Neural cell (in vitro differentiated cells): ENCODE data around the gene DLG2. TPM values are rescaled to one million over a fixed set of nuclear protein-coding genes. Genes with fewer than 3 reads are reported as not detected.

Experiments
- H2AFZ ChIP-seq: fragments of 200-600, 300-800 bp; sonication (generic), shearing (Covaris generic); 2 replicates; pipeline ENCODE4 v1.6.0; 2014; ENCODE audit warnings: low read depth, mild to moderate bottlenecking, antibody characterized with exemption, low read length, moderate library complexity
- H3F3A ChIP-seq: fragments of 200-600 bp; shearing (Covaris generic); 2 replicates; pipeline ENCODE4 v1.6.1; 2016; ENCODE audit warnings: mild to moderate bottlenecking, moderate library complexity, mixed read lengths, antibody characterized with exemption, low read length; ENCODE audit not compliant: insufficient read depth, poor library complexity, severe bottlenecking
- H3K27ac ChIP-seq: fragments of 200-600, 300-800 bp; sonication (generic), shearing (Covaris generic); 2 replicates; pipeline ENCODE4 v1.5.1; 2014; ENCODE audit warnings: mild to moderate bottlenecking, low read length, moderate library complexity
- H3K27me3 ChIP-seq: fragments of 300-800, 200-600 bp; sonication (generic), shearing (Covaris generic); 2 replicates; pipeline ENCODE4 v1.6.0; 2014; ENCODE audit warnings: mild to moderate bottlenecking, low read depth, low read length, moderate library complexity; ENCODE audit not compliant: insufficient read depth
- H3K36me3 ChIP-seq: fragments of 300-800, 200-600 bp; sonication (generic), shearing (Covaris generic); 2 replicates; pipeline ENCODE4 v1.5.1; 2014; ENCODE audit warnings: mild to moderate bottlenecking, antibody characterized with exemption, low read length, moderate library complexity; ENCODE audit not compliant: insufficient read depth
- H3K4me2 ChIP-seq: fragments of 300-800, 200-600 bp; sonication (generic), shearing (Covaris generic); 2 replicates; pipeline ENCODE4 v1.6.0; 2014; ENCODE audit warnings: mild to moderate bottlenecking, low read length
- H3K4me3 ChIP-seq: fragments of 300-800, 200-600 bp; sonication (generic), shearing (Covaris generic); 2 replicates; pipeline ENCODE4 v1.5.1; 2014; ENCODE audit warnings: mild to moderate bottlenecking, low read length, moderate library complexity
- H3K79me2 ChIP-seq: fragments of 200-600 bp; shearing (Covaris generic); replicated peaks from 2 replicates; pipeline ENCODE4 v1.6.0; 2014; ENCODE audit warnings: mild to moderate bottlenecking, low read length, moderate library complexity; ENCODE audit not compliant: insufficient read depth
- H3K9ac ChIP-seq: fragments of 300-800, 200-600 bp; sonication (generic), shearing (Covaris generic); 2 replicates; pipeline ENCODE4 v1.6.1; 2016; ENCODE audit warnings: mild to moderate bottlenecking, low read length, mixed read lengths
- H3K9me2 ChIP-seq: fragments of 200-600 bp; shearing (Covaris generic); 2 replicates; pipeline ENCODE4 v1.6.1; 2016; ENCODE audit warnings: mild to moderate bottlenecking, low read length, mixed read lengths; ENCODE audit not compliant: insufficient read depth
- H3K9me3 ChIP-seq: fragments of 200-600, 300-800 bp; sonication (generic), shearing (Covaris generic); 2 replicates; pipeline ENCODE4 v1.6.1; 2016; ENCODE audit warnings: mild to moderate bottlenecking, mixed run types, low read length, moderate library complexity, mixed read lengths
- H4K20me1 ChIP-seq: fragments of 200-600 bp; shearing (Covaris generic); 2 replicates; pipeline ENCODE4 v1.6.1; 2016; ENCODE audit warnings: mild to moderate bottlenecking, mixed run types; ENCODE audit not compliant: insufficient read depth
- EP300 ChIP-seq: fragments of 450-650 bp; conservative IDR thresholded peaks from 2 replicates; pipeline ENCODE4 v1.6.1; 2014; ENCODE audit warnings: antibody characterized with exemption, mild to moderate bottlenecking, moderate library complexity; ENCODE audit not compliant: poor library complexity, severe bottlenecking
- EZH2 ChIP-seq: fragments of 200-600, 300-800 bp; shearing (Covaris generic), sonication (generic); IDR thresholded peaks from 2 replicates; pipeline ENCODE4 v1.6.1; 2014; ENCODE audit warnings: antibody characterized with exemption, low read length, borderline replicate concordance, mild to moderate bottlenecking; ENCODE audit not compliant: insufficient read depth, poor library complexity, severe bottlenecking
- MXI1 ChIP-seq: fragments of 450-650 bp; conservative IDR thresholded peaks from 2 replicates; pipeline ENCODE4 v1.6.1; 2014; ENCODE audit warnings: antibody characterized with exemption, mild to moderate bottlenecking; ENCODE audit not compliant: poor library complexity, severe bottlenecking
- POLR2AphosphoS5 ChIP-seq: IDR thresholded peaks from 2 replicates; pipeline ENCODE4 v1.6.1; 2012
- RAD21 ChIP-seq: fragments of 450-650 bp; conservative IDR thresholded peaks from 2 replicates; pipeline ENCODE4 v1.6.1; 2014; ENCODE audit warnings: antibody characterized with exemption, mild to moderate bottlenecking, moderate library complexity
- SMC3 ChIP-seq: fragments of 450-650 bp; conservative IDR thresholded peaks from 2 replicates; pipeline ENCODE4 v1.6.1; 2014; ENCODE audit warnings: antibody characterized with exemption, mild to moderate bottlenecking, moderate library complexity; ENCODE audit not compliant: poor library complexity
- TAF1 ChIP-seq: IDR thresholded peaks from 2 replicates; pipeline ENCODE4 v1.6.1; 2012; ENCODE audit warnings: low read depth
- polyA plus RNA-seq: library from polyadenylated mRNA; depleted of rRNA; stranded (reverse); fragments of >200 nt; gene quantifications from 2 replicates; pipeline ENCODE4 v1.2.3, GENCODE V29; 2014
- TF ChIP-seq, protein P1 (sequence below): fragments of 450-650 bp; IDR thresholded peaks from 2 replicates; pipeline ENCODE4 v1.5.1; 2014; ENCODE audit warnings: antibody characterized with exemption, mild to moderate bottlenecking, moderate library complexity; ENCODE audit not compliant: poor library complexity, severe bottlenecking
- TF ChIP-seq, protein P2 (sequence below): IDR thresholded peaks from 2 replicates; pipeline ENCODE4 v1.6.1; 2012; ENCODE audit warnings: borderline replicate concordance

The DLG2 gene
- polyA plus RNA-seq, 1 donor from 2014 or later, result 179 TPM

DNA sequence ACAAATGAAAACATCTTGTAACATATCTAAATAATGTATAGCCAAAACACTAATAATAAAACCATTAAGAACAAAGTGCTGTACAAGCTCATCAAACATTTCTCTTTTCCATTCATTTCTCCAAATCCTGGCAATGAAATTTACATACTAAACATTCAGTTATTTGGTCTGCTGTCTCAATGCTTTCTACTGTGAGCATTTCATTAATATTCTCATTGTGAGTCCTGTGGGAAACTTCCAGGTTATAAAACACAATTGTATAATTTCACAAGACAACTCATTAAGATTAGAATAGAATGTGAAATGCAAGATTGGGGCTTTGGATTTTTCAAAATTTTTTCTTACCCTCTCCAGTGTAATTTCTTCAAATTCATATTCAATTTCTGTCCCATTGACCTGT, 1464.0 kb downstream of the DLG2 start:
- Histone ChIP-seq H3K4me2 (no peak overlapping the region), H3K9me2 (no peaks in the 10 kb centered on the region), H3K27ac (no peak overlapping the region), H3K27me3 (no peaks in the 10 kb centered on the region), H3F3A (no peaks in the 10 kb centered on the region), H3K9ac (no peak overlapping the region), H3K79me2 (no peaks in the 10 kb centered on the region), H3K4me3 (no peak overlapping the region), H2AFZ (no peak overlapping the region), H3K36me3 (no peaks in the 10 kb centered on the region), H4K20me1 (no peaks in the 10 kb centered on the region), H3K9me3 (no peaks in the 10 kb centered on the region)
- TF ChIP-seq MXI1, result no peak
- no peak for TF ChIP-seq RAD21
- TF ChIP-seq TAF1, result no peak
- TF ChIP-seq EZH2, result no peak
- TF ChIP-seq, protein P1, sequence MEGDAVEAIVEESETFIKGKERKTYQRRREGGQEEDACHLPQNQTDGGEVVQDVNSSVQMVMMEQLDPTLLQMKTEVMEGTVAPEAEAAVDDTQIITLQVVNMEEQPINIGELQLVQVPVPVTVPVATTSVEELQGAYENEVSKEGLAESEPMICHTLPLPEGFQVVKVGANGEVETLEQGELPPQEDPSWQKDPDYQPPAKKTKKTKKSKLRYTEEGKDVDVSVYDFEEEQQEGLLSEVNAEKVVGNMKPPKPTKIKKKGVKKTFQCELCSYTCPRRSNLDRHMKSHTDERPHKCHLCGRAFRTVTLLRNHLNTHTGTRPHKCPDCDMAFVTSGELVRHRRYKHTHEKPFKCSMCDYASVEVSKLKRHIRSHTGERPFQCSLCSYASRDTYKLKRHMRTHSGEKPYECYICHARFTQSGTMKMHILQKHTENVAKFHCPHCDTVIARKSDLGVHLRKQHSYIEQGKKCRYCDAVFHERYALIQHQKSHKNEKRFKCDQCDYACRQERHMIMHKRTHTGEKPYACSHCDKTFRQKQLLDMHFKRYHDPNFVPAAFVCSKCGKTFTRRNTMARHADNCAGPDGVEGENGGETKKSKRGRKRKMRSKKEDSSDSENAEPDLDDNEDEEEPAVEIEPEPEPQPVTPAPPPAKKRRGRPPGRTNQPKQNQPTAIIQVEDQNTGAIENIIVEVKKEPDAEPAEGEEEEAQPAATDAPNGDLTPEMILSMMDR, result no peak
- TF ChIP-seq, protein P2, sequence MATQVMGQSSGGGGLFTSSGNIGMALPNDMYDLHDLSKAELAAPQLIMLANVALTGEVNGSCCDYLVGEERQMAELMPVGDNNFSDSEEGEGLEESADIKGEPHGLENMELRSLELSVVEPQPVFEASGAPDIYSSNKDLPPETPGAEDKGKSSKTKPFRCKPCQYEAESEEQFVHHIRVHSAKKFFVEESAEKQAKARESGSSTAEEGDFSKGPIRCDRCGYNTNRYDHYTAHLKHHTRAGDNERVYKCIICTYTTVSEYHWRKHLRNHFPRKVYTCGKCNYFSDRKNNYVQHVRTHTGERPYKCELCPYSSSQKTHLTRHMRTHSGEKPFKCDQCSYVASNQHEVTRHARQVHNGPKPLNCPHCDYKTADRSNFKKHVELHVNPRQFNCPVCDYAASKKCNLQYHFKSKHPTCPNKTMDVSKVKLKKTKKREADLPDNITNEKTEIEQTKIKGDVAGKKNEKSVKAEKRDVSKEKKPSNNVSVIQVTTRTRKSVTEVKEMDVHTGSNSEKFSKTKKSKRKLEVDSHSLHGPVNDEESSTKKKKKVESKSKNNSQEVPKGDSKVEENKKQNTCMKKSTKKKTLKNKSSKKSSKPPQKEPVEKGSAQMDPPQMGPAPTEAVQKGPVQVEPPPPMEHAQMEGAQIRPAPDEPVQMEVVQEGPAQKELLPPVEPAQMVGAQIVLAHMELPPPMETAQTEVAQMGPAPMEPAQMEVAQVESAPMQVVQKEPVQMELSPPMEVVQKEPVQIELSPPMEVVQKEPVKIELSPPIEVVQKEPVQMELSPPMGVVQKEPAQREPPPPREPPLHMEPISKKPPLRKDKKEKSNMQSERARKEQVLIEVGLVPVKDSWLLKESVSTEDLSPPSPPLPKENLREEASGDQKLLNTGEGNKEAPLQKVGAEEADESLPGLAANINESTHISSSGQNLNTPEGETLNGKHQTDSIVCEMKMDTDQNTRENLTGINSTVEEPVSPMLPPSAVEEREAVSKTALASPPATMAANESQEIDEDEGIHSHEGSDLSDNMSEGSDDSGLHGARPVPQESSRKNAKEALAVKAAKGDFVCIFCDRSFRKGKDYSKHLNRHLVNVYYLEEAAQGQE, result no peak
- no peak for TF ChIP-seq SMC3
- TF ChIP-seq EP300, result no peak
- TF ChIP-seq POLR2AphosphoS5, result no peak

DNA sequence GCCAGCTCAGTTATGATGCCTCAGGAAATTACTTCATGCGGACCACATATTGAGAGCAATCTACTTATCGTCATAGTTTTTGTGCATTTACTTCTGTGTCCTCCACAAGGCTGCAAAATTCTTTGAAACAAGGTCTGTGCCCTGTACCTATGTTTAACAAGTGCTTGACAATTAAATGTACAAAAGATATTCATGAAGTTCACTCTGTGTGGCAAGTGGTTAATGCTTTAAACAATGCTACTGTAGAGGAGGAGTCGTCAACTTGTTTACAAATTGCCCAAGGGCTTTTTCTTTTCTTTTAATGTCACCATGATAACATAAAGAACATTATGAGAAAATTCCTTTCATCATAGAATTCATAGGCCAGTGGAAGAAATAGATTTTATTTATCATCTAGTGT, 1469.5 kb downstream of the DLG2 start:
- no peak for TF ChIP-seq EP300
- TF ChIP-seq EZH2, result no peak
- no peak for TF ChIP-seq MXI1
- TF ChIP-seq RAD21, result no peak
- no peak for TF ChIP-seq TAF1
- TF ChIP-seq, protein P2, result no peak
- TF ChIP-seq, protein P1, result no peak
- no peak for TF ChIP-seq POLR2AphosphoS5
- TF ChIP-seq SMC3, result no peak
- no peaks in the 10 kb centered on the region for H3K9me2 ChIP-seq
- no peaks in the 10 kb centered on the region for H4K20me1 ChIP-seq
- H3K4me3 ChIP-seq, result no peak overlapping the region
- no peaks in the 10 kb centered on the region for H3F3A ChIP-seq
- no peak overlapping the region for H3K4me2 ChIP-seq
- no peaks in the 10 kb centered on the region for H3K79me2 ChIP-seq
- H3K9me3 ChIP-seq, result no peaks in the 10 kb centered on the region
- H3K9ac ChIP-seq, result no peak overlapping the region
- H2AFZ ChIP-seq, result no peak overlapping the region
- H3K36me3 ChIP-seq, result no peaks in the 10 kb centered on the region
- H3K27me3 ChIP-seq, result no peaks in the 10 kb centered on the region
- H3K27ac ChIP-seq, result no peak overlapping the region
